Measurements from ENCODE around the gene PTPRN2. TPM values are rescaled to one million over a fixed set of nuclear protein-coding genes. Genes with fewer than 3 reads are reported as not detected.

Gene PTPRN2
- total RNA-seq, 1 experiment from 2014 or later = 2.1 TPM

DNA sequence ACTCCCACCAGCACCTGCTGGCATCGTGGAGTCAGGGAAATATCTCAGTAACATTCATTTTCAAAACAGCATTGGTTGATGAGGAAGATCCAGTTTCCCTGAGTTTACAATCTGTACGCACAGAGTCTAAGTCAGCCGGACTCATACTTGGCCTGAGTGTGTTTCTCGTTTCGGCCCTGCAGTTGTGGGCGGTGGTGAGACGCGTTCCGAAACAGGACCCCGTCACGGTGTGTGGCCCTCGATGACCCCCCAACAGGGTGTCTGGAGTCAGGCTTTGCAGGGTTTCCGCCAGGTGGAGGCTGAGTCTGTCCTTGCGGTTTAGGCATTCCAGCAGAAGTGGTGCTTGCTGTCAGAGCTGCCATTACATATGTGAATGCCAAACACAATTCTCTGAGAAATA is 933.3 kb downstream of the PTPRN2 start:
- ATAC-seq (no peak), DNase-seq (ENCODE audit: low read depth, low spot score) (no peak)
- ChIA-PET RAD21 (ENCODE audit: low non-redundant PET in 1 of 2, low total read pairs in 2 of 2, uncharacterized antibody in 2 of 2, unreplicated experiment in 2 of 2) (no interaction called here), POLR2A (no interaction called here), CTCF (no interaction called here)
- BruUV-seq (replicated peaks) = no TSS peak
- no peak overlapping the region for H3K27ac ChIP-seq (ENCODE audit: low read depth, low read length)
- H3K4me1 ChIP-seq (ENCODE audit: control insufficient read depth in 1 of 2, insufficient read depth in 2 of 2, low read length in 2 of 2) = no peaks in the 10 kb centered on the region
- no peak overlapping the region for H3K9ac ChIP-seq (ENCODE audit: low read length)
- intact Hi-C loops (cut with micrococcal nuclease) = no loop called here
- H3K4me2 ChIP-seq (ENCODE audit: low read length) = no peak overlapping the region
- no peaks in the 10 kb centered on the region for H4K20me1 ChIP-seq (ENCODE audit: insufficient read depth)
- no peaks in the 10 kb centered on the region for H3K79me2 ChIP-seq (ENCODE audit: insufficient read depth, low read length)
- no peaks in the 10 kb centered on the region for H3K9me3 ChIP-seq (ENCODE audit: control insufficient read depth in 1 of 2, insufficient read depth in 1 of 2, low read depth in 1 of 2, low read length in 2 of 2)
- H3K36me3 ChIP-seq (ENCODE audit: control insufficient read depth in 1 of 2, insufficient read depth in 2 of 2, low read length in 2 of 2) = no peaks in the 10 kb centered on the region
- TF ChIP-seq EZH2phosphoT487 (IDR thresholded peaks at IDR 0.05; ENCODE audit: borderline replicate concordance) (no peak), FOSL1 (IDR thresholded peaks at IDR 0.05; ENCODE audit: low read depth) (no peak), SRF (IDR thresholded peaks at IDR 0.05; ENCODE audit: low read depth) (no peak), SIN3A (IDR thresholded peaks at IDR 0.05; ENCODE audit: low read depth) (no peak), RAD21 (IDR thresholded peaks at IDR 0.05; ENCODE audit: low read depth) (no peak), CEBPB (IDR thresholded peaks at IDR 0.05; ENCODE audit: low read depth) (no peak), ELF1 (IDR thresholded peaks at IDR 0.05; ENCODE audit: borderline replicate concordance, low read depth) (no peak), EZH2 (IDR thresholded peaks at IDR 0.05) (no peak), EGR1 (IDR thresholded peaks at IDR 0.05; ENCODE audit: low read depth) (no peak)
- TF ChIP-seq, protein P1, sequence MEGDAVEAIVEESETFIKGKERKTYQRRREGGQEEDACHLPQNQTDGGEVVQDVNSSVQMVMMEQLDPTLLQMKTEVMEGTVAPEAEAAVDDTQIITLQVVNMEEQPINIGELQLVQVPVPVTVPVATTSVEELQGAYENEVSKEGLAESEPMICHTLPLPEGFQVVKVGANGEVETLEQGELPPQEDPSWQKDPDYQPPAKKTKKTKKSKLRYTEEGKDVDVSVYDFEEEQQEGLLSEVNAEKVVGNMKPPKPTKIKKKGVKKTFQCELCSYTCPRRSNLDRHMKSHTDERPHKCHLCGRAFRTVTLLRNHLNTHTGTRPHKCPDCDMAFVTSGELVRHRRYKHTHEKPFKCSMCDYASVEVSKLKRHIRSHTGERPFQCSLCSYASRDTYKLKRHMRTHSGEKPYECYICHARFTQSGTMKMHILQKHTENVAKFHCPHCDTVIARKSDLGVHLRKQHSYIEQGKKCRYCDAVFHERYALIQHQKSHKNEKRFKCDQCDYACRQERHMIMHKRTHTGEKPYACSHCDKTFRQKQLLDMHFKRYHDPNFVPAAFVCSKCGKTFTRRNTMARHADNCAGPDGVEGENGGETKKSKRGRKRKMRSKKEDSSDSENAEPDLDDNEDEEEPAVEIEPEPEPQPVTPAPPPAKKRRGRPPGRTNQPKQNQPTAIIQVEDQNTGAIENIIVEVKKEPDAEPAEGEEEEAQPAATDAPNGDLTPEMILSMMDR (IDR thresholded peaks at IDR 0.05 in 2 of 3, conservative IDR thresholded peaks at IDR 0.05 in 1 of 3; ENCODE audit: borderline replicate concordance in 1 of 3, insufficient read depth in 1 of 3, low read depth in 2 of 3, low read length in 2 of 3) = no peak
- no peak overlapping the region for H3K4me3 ChIP-seq (replicated peaks in 1 of 2; ENCODE audit: low read depth in 1 of 2, low read length in 2 of 2)
- no peaks in the 10 kb centered on the region for H3K9me2 ChIP-seq (ENCODE audit: insufficient read depth)
- no peak overlapping the region for H2AFZ ChIP-seq (ENCODE audit: low read depth, low read length, poor library complexity, severe bottlenecking)
- H3K27me3 ChIP-seq (ENCODE audit: insufficient read depth, low read length) = no peaks in the 10 kb centered on the region

DNA sequence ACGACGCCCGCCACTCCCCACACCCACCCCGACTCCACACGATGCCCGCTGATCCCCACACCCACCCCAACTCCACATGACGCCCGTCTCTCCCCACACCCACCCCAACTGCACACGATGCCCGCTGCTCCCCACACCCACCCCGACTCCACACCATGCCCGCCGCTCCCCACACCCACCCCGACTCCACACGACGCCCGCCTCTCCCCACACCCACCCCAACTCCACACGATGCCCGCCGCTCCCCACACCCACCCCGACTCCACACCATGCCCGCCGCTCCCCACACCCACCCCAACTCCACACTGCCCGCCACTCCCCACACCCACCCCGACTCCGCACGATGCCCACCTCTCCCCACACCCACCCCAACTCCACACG is 933.8 kb downstream of the PTPRN2 start:
- intact Hi-C loops (cut with micrococcal nuclease) = no loop called here
- POLR2A ChIA-PET = no interaction called here
- Histone ChIP-seq H3K4me1 (ENCODE audit: control insufficient read depth in 1 of 2, insufficient read depth in 2 of 2, low read length in 2 of 2) (no peaks in the 10 kb centered on the region), H3K27me3 (ENCODE audit: insufficient read depth, low read length) (no peaks in the 10 kb centered on the region), H4K20me1 (ENCODE audit: insufficient read depth) (no peaks in the 10 kb centered on the region), H3K4me3 (replicated peaks in 1 of 2; ENCODE audit: low read depth in 1 of 2, low read length in 2 of 2) (no peak overlapping the region), H3K79me2 (ENCODE audit: insufficient read depth, low read length) (no peaks in the 10 kb centered on the region), H3K9me2 (ENCODE audit: insufficient read depth) (no peaks in the 10 kb centered on the region), H3K9ac (ENCODE audit: low read length) (no peak overlapping the region), H3K36me3 (ENCODE audit: control insufficient read depth in 1 of 2, insufficient read depth in 2 of 2, low read length in 2 of 2) (no peaks in the 10 kb centered on the region), H3K27ac (ENCODE audit: low read depth, low read length) (no peak overlapping the region), H2AFZ (ENCODE audit: low read depth, low read length, poor library complexity, severe bottlenecking) (no peak overlapping the region), H3K9me3 (ENCODE audit: control insufficient read depth in 1 of 2, insufficient read depth in 1 of 2, low read depth in 1 of 2, low read length in 2 of 2) (no peaks in the 10 kb centered on the region), H3K4me2 (ENCODE audit: low read length) (no peak overlapping the region)
- DNase-seq (ENCODE audit: low read depth, low spot score) (no peak), ATAC-seq (no peak)
- CTCF ChIA-PET = no interaction called here
- BruUV-seq (replicated peaks) = no TSS peak
- RAD21 ChIA-PET (ENCODE audit: low non-redundant PET in 1 of 2, low total read pairs in 2 of 2, uncharacterized antibody in 2 of 2, unreplicated experiment in 2 of 2) = no interaction called here
- TF ChIP-seq SIN3A (IDR thresholded peaks at IDR 0.05; ENCODE audit: low read depth) (no peak), RAD21 (IDR thresholded peaks at IDR 0.05; ENCODE audit: low read depth) (no peak), POLR2A (IDR thresholded peaks at IDR 0.05; ENCODE audit: borderline replicate concordance, extremely low read depth, insufficient read depth, insufficient read length) (no peak), ZFX (IDR thresholded peaks at IDR 0.05) (no peak), EZH2phosphoT487 (IDR thresholded peaks at IDR 0.05; ENCODE audit: borderline replicate concordance) (no peak), CBX3 (IDR thresholded peaks at IDR 0.05; ENCODE audit: low read depth) (no peak), ELF1 (IDR thresholded peaks at IDR 0.05; ENCODE audit: borderline replicate concordance, low read depth) (no peak), YY1 (IDR thresholded peaks at IDR 0.05; ENCODE audit: extremely low read depth, insufficient replicate concordance, low read depth, low read length) (no peak), SP1 (IDR thresholded peaks at IDR 0.05; ENCODE audit: low read depth) (no peak), CEBPB (IDR thresholded peaks at IDR 0.05; ENCODE audit: low read depth) (no peak), EZH2 (IDR thresholded peaks at IDR 0.05) (no peak), EGR1 (IDR thresholded peaks at IDR 0.05; ENCODE audit: low read depth) (no peak)
- TF ChIP-seq, protein P2, sequence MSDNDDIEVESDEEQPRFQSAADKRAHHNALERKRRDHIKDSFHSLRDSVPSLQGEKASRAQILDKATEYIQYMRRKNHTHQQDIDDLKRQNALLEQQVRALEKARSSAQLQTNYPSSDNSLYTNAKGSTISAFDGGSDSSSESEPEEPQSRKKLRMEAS (IDR thresholded peaks at IDR 0.05) = no peak
- TF ChIP-seq, protein P3, sequence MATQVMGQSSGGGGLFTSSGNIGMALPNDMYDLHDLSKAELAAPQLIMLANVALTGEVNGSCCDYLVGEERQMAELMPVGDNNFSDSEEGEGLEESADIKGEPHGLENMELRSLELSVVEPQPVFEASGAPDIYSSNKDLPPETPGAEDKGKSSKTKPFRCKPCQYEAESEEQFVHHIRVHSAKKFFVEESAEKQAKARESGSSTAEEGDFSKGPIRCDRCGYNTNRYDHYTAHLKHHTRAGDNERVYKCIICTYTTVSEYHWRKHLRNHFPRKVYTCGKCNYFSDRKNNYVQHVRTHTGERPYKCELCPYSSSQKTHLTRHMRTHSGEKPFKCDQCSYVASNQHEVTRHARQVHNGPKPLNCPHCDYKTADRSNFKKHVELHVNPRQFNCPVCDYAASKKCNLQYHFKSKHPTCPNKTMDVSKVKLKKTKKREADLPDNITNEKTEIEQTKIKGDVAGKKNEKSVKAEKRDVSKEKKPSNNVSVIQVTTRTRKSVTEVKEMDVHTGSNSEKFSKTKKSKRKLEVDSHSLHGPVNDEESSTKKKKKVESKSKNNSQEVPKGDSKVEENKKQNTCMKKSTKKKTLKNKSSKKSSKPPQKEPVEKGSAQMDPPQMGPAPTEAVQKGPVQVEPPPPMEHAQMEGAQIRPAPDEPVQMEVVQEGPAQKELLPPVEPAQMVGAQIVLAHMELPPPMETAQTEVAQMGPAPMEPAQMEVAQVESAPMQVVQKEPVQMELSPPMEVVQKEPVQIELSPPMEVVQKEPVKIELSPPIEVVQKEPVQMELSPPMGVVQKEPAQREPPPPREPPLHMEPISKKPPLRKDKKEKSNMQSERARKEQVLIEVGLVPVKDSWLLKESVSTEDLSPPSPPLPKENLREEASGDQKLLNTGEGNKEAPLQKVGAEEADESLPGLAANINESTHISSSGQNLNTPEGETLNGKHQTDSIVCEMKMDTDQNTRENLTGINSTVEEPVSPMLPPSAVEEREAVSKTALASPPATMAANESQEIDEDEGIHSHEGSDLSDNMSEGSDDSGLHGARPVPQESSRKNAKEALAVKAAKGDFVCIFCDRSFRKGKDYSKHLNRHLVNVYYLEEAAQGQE (IDR thresholded peaks at IDR 0.05; ENCODE audit: low read depth) = no peak
